Activated CD4-positive, alpha-beta memory T cell treated with anti-CD3 and anti-CD28 coated beads, Interleukin-2, amount 10 ng/mL, durations not matched to agents 7 days and 5 days (primary cell): ENCODE measurements around the gene TRIM44. TPM values are rescaled to one million over a fixed set of nuclear protein-coding genes. Genes with fewer than 3 reads are reported as not detected.

Source experiments
- CTCF ChIA-PET: fragments of 350-600 bp; sonication (Branson Sonifier 250); formaldehyde crosslinking; loops from one replicate; lab custom pipeline; 2021; ENCODE audit warnings: antibody characterized with exemption, inconsistent platforms; lab: Charles Lee
- POLR2A ChIA-PET: fragments of 350-600 bp; sonication (Branson Sonifier 250); formaldehyde crosslinking; loops from one replicate; lab custom pipeline; 2021; ENCODE audit warnings: antibody characterized with exemption; lab: Charles Lee
- DNase-seq: peaks from one replicate; pipeline ENCODE4 v3.0.0-alpha.2; 2020
- H3K27ac Mint-ChIP-seq: one replicate; pipeline ENCODE4 v1.8.0; 2021; ENCODE audit warnings: mild to moderate bottlenecking, mixed read lengths
- H3K27me3 Mint-ChIP-seq: one replicate; pipeline ENCODE4 v1.8.0; 2021; ENCODE audit warnings: mixed read lengths
- H3K36me3 Mint-ChIP-seq: one replicate; pipeline ENCODE4 v1.8.0; 2021; ENCODE audit warnings: low read depth, mixed read lengths
- H3K4me1 Mint-ChIP-seq: one replicate; pipeline ENCODE4 v1.8.0; 2021; ENCODE audit warnings: mixed read lengths
- H3K4me3 Mint-ChIP-seq: one replicate; pipeline ENCODE4 v1.8.0; 2021; ENCODE audit warnings: mild to moderate bottlenecking, mixed read lengths
- H3K9me3 Mint-ChIP-seq: one replicate; pipeline ENCODE4 v1.8.0; 2021; ENCODE audit warnings: mixed read lengths
- total RNA-seq, 2 experiments: library from RNA; stranded (reverse); gene quantifications; one replicate each; pipeline ENCODE4 v1.2.3, GENCODE V29; 2021

Gene TRIM44
- total RNA-seq, 2 experiments from 2014 or later = 17.7 to 20.8 TPM

DNA sequence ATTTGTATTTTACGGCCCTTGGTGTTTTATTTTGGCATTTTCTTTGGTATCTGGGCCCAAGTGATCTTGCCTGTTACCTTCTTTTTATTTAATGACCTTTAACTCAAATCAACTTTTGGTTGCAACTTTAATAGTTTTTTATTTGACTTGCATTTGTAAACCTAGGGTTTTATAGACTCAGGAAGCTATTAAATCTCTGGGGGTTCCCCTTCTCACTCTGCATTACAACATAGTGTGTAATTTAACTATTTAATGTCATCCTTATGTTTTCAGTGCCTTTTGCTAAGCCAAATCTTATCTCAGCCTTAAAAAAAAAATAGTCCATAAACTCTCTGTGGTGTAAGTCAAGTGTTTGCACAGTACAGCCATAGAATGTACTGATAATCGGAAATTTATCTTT lies 41.0 kb upstream of the TRIM44 start:
- Mint-ChIP-seq H3K36me3 (no peaks in the 10 kb centered on the region), H3K27ac (no peak overlapping the region), H3K4me1 (peaks cover 8% of the 10 kb centered on the region), H3K4me3 (no peak overlapping the region), H3K9me3 (no peaks in the 10 kb centered on the region), H3K27me3 (peaks cover 67% of the 10 kb centered on the region)
- DNase-seq = no peak
- CTCF ChIA-PET = interaction anchor here (0.8 kb wide), 1 partner anchor 200 kb away, joined by 3 read pairs; no protein-coding TSS in a partner anchor
- POLR2A ChIA-PET = no interaction called here

DNA sequence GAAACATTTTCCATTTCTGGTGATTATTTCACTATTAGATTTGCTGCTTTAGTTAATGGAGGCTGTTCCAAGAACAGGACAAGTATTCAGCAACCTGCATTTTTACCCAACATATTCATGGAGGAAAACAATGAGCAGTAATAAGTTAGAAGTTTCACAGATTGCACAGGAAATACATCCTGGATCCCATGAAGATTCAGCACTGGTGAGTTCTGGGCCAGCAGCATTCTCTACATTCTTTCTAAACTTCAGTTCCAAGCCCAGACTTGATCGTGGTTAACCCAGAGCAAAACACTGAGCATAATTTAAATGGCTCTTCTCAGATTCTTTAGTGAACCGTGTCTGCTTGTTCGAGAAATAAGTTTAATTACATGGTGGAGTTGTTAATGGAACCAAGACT lies 40.5 kb upstream of the TRIM44 start:
- Mint-ChIP-seq H3K36me3 (no peaks in the 10 kb centered on the region), H3K27ac (no peak overlapping the region), H3K27me3 (peaks cover 67% of the 10 kb centered on the region), H3K9me3 (no peaks in the 10 kb centered on the region), H3K4me1 (peaks cover 8% of the 10 kb centered on the region), H3K4me3 (no peak overlapping the region)
- POLR2A ChIA-PET = no interaction called here
- CTCF ChIA-PET = interaction anchor here (0.8 kb wide), 1 partner anchor 200 kb away, joined by 3 read pairs; no protein-coding TSS in a partner anchor
- DNase-seq = no peak

DNA sequence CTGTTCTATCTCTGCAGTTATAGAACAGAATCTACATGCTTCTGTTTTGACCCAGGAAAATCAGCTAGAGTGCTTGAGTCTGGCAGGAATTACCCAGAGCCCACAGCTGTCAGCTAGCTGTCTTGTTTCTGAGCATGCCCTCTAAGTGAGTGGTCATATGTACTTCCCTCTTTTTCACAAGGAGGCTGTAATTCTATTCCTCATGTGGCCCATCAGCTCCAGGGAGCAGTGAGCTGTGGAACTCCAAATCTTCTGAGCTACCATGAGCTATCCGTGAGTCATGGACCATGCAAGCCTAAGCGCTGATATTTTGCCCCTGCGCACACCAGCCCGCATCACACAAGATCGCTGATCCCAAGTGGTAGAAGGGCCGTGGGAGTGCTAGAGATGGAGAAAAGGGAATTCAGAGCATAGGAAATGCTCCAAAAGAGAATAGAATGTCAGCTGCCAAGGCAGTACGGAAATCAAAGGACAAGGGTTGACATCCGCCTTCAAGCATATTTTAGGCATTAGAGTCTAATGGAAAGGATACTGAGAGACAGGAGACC lies 38.9 kb upstream of the TRIM44 start:
- H3K4me1 Mint-ChIP-seq = peaks cover 4% of the 10 kb centered on the region
- ChIA-PET POLR2A (no interaction called here), CTCF (no interaction called here)
- H3K27ac Mint-ChIP-seq = no peak overlapping the region
- H3K27me3 Mint-ChIP-seq = peaks cover 66% of the 10 kb centered on the region
- H3K9me3 Mint-ChIP-seq = no peaks in the 10 kb centered on the region
- H3K36me3 Mint-ChIP-seq = no peaks in the 10 kb centered on the region
- H3K4me3 Mint-ChIP-seq = no peak overlapping the region
- no peak for DNase-seq

DNA sequence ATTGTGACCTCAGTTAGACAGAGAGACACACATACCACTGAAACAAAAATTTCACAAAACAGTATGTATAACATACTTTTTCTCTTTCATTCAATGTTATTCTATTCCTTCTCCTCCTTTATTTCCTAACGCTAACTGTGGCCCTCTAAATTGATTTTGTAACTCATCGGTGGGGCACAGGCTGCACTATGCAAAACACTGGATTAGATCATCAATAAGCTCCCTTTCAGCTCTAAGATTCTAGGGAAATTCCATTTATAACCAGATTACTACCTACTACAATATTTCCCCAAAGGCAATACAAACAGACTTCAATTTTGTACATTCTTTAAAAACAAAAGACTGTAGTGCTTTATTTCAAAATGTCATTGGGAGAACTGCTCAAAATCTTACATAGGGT lies 38.3 kb upstream of the TRIM44 start:
- Mint-ChIP-seq H3K4me3 (no peak overlapping the region), H3K27ac (no peak overlapping the region), H3K27me3 (peaks cover 72% of the 10 kb centered on the region), H3K9me3 (no peaks in the 10 kb centered on the region), H3K36me3 (no peaks in the 10 kb centered on the region), H3K4me1 (peaks cover 4% of the 10 kb centered on the region)
- ChIA-PET CTCF (no interaction called here), POLR2A (interaction anchor here (0.8 kb wide), 1 partner anchor 448 kb away, joined by 3 read pairs; no protein-coding TSS in a partner anchor)
- DNase-seq = no peak

DNA sequence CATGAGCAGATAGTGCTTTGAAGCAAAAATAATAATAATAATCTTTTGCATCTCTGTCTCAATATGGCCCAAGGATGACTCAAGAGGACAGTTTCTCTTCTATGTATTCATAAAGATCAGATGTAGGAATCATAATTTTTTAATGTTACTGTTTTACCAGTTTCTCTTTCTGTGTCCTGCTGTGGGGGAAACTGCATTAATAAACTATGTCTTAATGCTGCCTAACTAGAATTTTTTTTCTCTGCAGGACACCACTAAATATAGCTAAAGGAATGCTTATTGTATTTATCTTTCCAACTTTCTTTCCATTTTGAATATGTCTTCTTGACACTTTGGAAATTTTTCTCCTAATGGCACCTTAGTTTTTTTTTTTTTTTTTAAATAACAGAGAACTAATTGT lies 37.8 kb upstream of the TRIM44 start:
- DNase-seq = no peak
- no peaks in the 10 kb centered on the region for H3K36me3 Mint-ChIP-seq
- H3K9me3 Mint-ChIP-seq = no peaks in the 10 kb centered on the region
- H3K27ac Mint-ChIP-seq = no peak overlapping the region
- ChIA-PET CTCF (no interaction called here), POLR2A (interaction anchor here (0.8 kb wide), 1 partner anchor 448 kb away, joined by 3 read pairs; no protein-coding TSS in a partner anchor)
- peaks cover 3% of the 10 kb centered on the region for H3K4me1 Mint-ChIP-seq
- H3K4me3 Mint-ChIP-seq = no peak overlapping the region
- H3K27me3 Mint-ChIP-seq = peaks cover 70% of the 10 kb centered on the region

DNA sequence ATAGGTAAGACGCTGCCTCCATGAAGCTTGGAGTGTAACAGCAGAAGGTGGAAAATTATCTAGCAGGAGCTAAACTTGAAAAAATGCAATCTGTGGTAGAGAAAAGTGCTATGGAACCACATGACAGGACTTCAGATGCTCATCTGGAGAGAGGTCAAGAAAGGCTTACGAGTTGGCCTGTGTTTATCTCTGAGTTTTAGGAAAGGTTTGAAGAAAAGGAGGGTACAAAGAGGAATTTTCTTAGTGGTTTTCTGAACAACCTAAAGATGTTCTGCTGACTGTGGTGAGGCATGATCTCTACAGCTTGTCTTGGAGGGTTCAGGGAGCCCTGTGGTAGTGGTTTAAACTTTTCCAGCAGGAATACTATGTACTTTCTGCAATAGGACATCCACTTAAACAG lies 36.1 kb upstream of the TRIM44 start:
- no peak overlapping the region for H3K27ac Mint-ChIP-seq
- peaks cover 63% of the 10 kb centered on the region for H3K27me3 Mint-ChIP-seq
- no peak overlapping the region for H3K4me3 Mint-ChIP-seq
- H3K36me3 Mint-ChIP-seq = no peaks in the 10 kb centered on the region
- no peaks in the 10 kb centered on the region for H3K4me1 Mint-ChIP-seq
- no peak for DNase-seq
- ChIA-PET POLR2A (no interaction called here), CTCF (no interaction called here)
- no peaks in the 10 kb centered on the region for H3K9me3 Mint-ChIP-seq

DNA sequence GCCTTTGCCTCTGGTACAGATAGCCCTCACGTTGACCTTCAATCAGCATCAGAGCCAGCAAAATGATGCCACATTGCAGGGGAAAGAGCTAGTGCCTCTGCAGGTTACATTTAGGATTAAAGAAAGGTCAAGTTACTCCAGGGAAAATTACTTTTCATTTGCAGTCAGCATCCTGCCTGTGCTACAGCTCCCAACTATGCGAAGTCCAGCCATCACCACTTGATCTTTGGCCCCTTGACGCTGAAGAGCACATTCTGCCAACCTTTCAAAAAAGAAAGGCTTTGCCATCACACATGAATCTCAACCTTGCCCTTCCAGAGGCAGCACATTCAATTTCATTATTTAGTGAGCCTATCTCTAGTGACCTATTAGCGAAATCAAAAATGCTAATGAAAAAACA lies 33.1 kb upstream of the TRIM44 start:
- no peak for DNase-seq
- H3K4me3 Mint-ChIP-seq = no peak overlapping the region
- CTCF ChIA-PET = interaction anchor here (1.4 kb wide), 1 partner anchor 193 kb away, joined by 3 read pairs; no protein-coding TSS in a partner anchor
- H3K36me3 Mint-ChIP-seq = no peaks in the 10 kb centered on the region
- H3K27me3 Mint-ChIP-seq = peaks cover 49% of the 10 kb centered on the region
- H3K9me3 Mint-ChIP-seq = no peaks in the 10 kb centered on the region
- POLR2A ChIA-PET = no interaction called here
- no peak overlapping the region for H3K27ac Mint-ChIP-seq
- H3K4me1 Mint-ChIP-seq = no peaks in the 10 kb centered on the region

DNA sequence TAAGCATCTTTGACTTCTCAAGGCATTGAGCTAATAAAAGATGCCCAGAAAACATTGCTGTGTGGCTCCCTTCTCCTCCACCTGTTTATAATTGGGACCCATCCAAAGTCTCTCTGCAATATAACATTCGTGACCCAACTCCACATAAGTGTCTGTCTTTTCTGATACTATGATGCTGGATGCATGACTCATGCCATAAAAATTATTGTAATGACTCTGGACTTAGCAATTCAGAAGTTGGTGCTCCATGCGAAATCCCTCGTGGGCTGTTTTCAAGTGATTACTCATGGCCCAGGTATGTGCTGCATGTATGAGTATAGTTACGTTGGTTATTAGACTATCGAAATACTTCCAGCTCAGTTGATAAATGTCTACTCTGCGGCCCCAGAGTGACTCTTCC lies 32.7 kb upstream of the TRIM44 start:
- no peaks in the 10 kb centered on the region for H3K36me3 Mint-ChIP-seq
- H3K4me1 Mint-ChIP-seq = no peaks in the 10 kb centered on the region
- H3K4me3 Mint-ChIP-seq = no peak overlapping the region
- ChIA-PET CTCF (interaction anchor here (1.4 kb wide), 1 partner anchor 192 kb away, joined by 3 read pairs; no protein-coding TSS in a partner anchor), POLR2A (no interaction called here)
- H3K9me3 Mint-ChIP-seq = no peaks in the 10 kb centered on the region
- H3K27ac Mint-ChIP-seq = no peak overlapping the region
- no peak for DNase-seq
- peaks cover 49% of the 10 kb centered on the region for H3K27me3 Mint-ChIP-seq

DNA sequence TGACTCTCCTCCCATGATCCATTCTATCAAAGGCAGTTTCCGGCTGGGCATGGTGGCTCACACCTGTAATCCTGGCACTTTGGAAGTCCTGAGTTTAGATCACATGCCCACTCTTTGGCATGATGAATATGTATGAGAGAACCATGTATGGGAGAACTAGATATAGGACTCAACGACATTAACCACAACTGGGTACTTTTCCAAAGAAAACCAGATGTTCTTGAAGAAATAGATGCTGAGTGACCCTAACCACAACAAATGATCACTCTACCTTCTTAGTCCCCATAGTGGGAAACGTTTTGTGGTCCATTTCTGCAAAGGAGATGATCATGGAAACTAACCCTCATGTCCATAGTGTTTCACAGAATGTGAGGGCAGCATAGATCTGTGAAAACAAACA lies 30.7 kb upstream of the TRIM44 start:
- no peaks in the 10 kb centered on the region for H3K9me3 Mint-ChIP-seq
- H3K4me3 Mint-ChIP-seq = no peak overlapping the region
- no peaks in the 10 kb centered on the region for H3K36me3 Mint-ChIP-seq
- DNase-seq = no peak
- H3K27ac Mint-ChIP-seq = no peak overlapping the region
- ChIA-PET POLR2A (no interaction called here), CTCF (no interaction called here)
- no peaks in the 10 kb centered on the region for H3K4me1 Mint-ChIP-seq
- peaks cover 39% of the 10 kb centered on the region for H3K27me3 Mint-ChIP-seq

DNA sequence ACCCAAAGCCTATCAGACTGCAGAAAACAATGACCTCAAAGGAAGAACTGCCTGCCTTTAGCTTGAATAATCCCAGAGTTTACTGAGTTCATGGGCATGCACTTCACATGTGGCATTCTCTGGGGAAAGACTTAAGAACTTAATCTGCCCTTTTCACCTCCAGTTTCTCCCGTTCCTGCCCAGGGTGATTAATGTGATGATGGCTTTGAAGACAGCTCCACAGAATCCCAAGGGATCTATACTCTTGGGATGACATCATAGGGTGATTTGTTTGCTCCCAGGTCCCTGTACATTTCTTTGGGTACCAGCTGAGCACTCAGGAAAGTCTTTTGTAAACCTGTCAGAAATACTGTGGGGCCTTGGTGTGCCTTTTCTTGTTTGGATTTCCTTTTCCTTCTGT lies 30.3 kb upstream of the TRIM44 start:
- Mint-ChIP-seq H3K4me3 (no peak overlapping the region), H3K9me3 (no peaks in the 10 kb centered on the region), H3K36me3 (no peaks in the 10 kb centered on the region), H3K27me3 (peaks cover 39% of the 10 kb centered on the region), H3K27ac (no peak overlapping the region), H3K4me1 (no peaks in the 10 kb centered on the region)
- POLR2A ChIA-PET = no interaction called here
- CTCF ChIA-PET = no interaction called here
- no peak for DNase-seq

DNA sequence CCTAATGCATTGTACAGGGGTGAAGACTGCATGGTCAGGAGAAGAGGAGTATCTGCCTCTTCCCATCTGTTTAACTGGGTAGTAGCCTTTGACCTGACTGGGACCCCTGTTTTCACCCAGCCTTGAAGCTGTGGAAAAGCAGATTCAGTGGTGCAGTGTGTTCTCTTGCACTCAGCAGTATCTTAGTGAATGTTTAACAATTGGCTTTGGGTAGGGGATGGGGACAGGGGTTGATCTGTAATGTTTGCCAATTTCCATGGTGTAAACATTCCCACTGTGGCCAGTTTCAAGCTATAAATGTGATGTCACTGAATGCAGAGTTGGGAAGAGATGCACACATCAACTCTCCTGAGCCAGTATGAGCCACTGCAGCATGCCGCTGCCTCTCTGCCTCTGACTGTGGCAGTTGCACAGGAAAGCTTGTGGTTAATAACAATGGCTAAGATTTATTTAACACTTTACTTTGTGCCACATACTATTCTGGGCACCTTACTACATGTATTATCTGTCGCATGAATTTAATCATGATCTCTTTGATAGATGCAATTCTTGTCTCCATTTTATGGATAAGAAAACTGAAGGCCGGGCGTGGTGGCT lies 28.6 kb upstream of the TRIM44 start:
- Mint-ChIP-seq H3K4me1 (no peaks in the 10 kb centered on the region), H3K27me3 (peaks cover 31% of the 10 kb centered on the region), H3K36me3 (no peaks in the 10 kb centered on the region), H3K4me3 (no peak overlapping the region), H3K27ac (no peak overlapping the region), H3K9me3 (no peaks in the 10 kb centered on the region)
- DNase-seq = no peak
- CTCF ChIA-PET = no interaction called here
- POLR2A ChIA-PET = no interaction called here

DNA sequence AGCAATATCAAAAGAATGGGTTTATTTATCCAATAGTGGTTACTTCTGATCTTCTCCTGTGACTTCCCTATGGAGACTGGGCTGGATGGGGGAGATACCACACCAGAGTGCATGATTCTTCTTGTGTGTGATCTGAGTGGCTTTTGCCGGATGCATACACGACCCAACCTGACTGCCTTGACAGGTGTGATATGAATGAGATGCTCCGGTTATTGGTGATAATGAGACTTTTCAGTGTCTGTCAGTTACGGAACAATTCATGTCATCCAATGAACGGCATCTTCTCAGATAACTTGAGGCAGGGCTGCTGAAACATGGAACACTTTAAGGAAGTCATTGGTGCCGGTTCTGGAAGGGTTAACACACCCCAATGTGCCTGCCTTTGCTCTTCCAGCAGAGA lies 26.6 kb upstream of the TRIM44 start:
- Mint-ChIP-seq H3K27ac (no peak overlapping the region), H3K4me3 (no peak overlapping the region), H3K9me3 (no peaks in the 10 kb centered on the region), H3K36me3 (no peaks in the 10 kb centered on the region), H3K4me1 (no peaks in the 10 kb centered on the region), H3K27me3 (peaks cover 20% of the 10 kb centered on the region)
- DNase-seq = no peak
- POLR2A ChIA-PET = no interaction called here
- CTCF ChIA-PET = no interaction called here

DNA sequence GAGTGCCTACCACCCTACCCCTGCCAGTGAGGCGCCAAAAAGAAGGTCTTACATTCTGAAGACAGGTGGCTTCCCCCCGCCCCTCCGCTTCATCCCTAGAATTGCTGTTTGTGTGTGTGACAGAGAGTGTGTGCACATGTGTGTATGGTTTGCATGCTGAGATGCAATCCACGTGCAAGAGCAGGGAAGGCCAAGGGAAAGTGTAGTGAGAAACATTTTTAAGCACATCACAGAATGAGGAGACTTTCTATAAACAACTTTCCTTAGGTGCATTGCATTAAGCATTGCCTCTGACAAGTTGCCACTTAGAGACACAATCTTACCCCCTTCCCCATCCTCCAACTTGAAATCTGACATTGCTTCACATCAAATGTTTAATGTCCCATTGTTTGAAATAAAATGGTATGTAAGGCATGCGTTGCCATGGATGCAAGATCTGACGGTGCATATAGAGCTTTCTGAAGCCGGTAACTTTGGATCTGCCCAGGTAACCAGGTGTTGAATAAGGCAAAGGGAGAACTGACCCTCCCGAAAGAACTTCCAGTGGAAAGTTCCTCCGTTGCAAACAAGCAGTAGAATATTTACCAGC lies 22.9 kb upstream of the TRIM44 start:
- H3K4me3 Mint-ChIP-seq = no peak overlapping the region
- H3K27ac Mint-ChIP-seq = no peak overlapping the region
- no peaks in the 10 kb centered on the region for H3K36me3 Mint-ChIP-seq
- DNase-seq = no peak
- CTCF ChIA-PET = no interaction called here
- no peaks in the 10 kb centered on the region for H3K9me3 Mint-ChIP-seq
- H3K4me1 Mint-ChIP-seq = no peaks in the 10 kb centered on the region
- POLR2A ChIA-PET = no interaction called here
- peaks cover 7% of the 10 kb centered on the region for H3K27me3 Mint-ChIP-seq
